Stomach (tissue), 4 donors: Measurements from ENCODE around the gene ITPRIP.

Experiments
- EP300 ChIP-seq: sonication (generic); formaldehyde crosslinking; IDR thresholded peaks from one replicate; pipeline ENCODE4 v1.6.1; 2017; ENCODE audit warnings: antibody characterized with exemption
- POLR2A ChIP-seq, 4 donors: fragments of 450-650 bp; IDR thresholded peaks; one replicate each; pipeline ENCODE4 v1.6.1; 2016; ENCODE audit warnings: antibody characterized with exemption in 4 of 4, control low read depth in 2 of 4, mild to moderate bottlenecking in 1 of 4, moderate library complexity in 1 of 4
- POLR2AphosphoS5 ChIP-seq, 3 donors: sonication (generic); formaldehyde crosslinking; IDR thresholded peaks; one replicate each; pipeline ENCODE4 v1.6.1; 2016; ENCODE audit warnings: antibody characterized with exemption in 3 of 3
- TF ChIP-seq, protein P1 (sequence below), 7 experiments: fragments of 450-650 bp in 4 of 7; fragments of 200-600 bp in 3 of 7; sonication (generic) in 3 of 7; IDR thresholded peaks; one replicate each; pipeline ENCODE4 v1.5.1; 2016 to 2019; ENCODE audit warnings: antibody characterized with exemption in 7 of 7, control low read depth in 2 of 7, mild to moderate bottlenecking in 1 of 7

DNA sequence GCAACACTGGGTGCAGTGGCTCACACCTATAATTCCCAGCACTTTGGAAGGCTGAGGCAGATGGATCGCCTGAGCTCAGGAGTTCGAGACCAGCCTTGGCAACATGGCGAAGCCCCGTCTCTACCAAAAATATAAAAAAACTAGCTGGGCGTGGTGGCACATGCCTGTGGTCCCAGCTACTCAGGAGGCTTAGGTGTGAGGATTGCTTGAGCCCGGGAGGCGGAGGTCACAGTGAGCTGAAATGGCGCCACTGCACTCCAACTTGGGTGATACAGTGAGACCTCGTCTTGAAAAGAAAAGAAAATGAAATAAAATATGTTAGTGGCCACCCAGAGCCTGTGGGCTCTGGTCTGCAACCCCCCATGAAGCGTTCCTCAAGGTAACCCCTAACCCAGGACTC lies 13.3 kb downstream of the ITPRIP start:
- TF ChIP-seq, protein P1, sequence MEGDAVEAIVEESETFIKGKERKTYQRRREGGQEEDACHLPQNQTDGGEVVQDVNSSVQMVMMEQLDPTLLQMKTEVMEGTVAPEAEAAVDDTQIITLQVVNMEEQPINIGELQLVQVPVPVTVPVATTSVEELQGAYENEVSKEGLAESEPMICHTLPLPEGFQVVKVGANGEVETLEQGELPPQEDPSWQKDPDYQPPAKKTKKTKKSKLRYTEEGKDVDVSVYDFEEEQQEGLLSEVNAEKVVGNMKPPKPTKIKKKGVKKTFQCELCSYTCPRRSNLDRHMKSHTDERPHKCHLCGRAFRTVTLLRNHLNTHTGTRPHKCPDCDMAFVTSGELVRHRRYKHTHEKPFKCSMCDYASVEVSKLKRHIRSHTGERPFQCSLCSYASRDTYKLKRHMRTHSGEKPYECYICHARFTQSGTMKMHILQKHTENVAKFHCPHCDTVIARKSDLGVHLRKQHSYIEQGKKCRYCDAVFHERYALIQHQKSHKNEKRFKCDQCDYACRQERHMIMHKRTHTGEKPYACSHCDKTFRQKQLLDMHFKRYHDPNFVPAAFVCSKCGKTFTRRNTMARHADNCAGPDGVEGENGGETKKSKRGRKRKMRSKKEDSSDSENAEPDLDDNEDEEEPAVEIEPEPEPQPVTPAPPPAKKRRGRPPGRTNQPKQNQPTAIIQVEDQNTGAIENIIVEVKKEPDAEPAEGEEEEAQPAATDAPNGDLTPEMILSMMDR (IDR thresholded peaks at IDR 0.05): no peak
- TF ChIP-seq POLR2A (IDR thresholded peaks at IDR 0.05): no peak
- no peak for TF ChIP-seq EP300
- no peak for TF ChIP-seq POLR2AphosphoS5 (IDR thresholded peaks at IDR 0.05)
